K562 (cell line): ENCODE data around the gene CFAP92. TPM values are rescaled to one million over a fixed set of nuclear protein-coding genes. Genes with fewer than 3 reads are reported as not detected.

Experiments used
- C11orf30 ChIP-seq: fragments of 450-650 bp; IDR thresholded peaks from 2 replicates; pipeline ENCODE4 v1.6.1; 2016; ENCODE audit warnings: low read depth, mild to moderate bottlenecking
- CREB1 ChIP-seq, 2 experiments: sonication (generic) in 1 of 2; formaldehyde crosslinking in 1 of 2; IDR thresholded peaks; 2 replicates each; pipeline versions ENCODE4 v1.6.1 to v1.8.0; 2012 to 2022; ENCODE audit warnings: inconsistent platforms in 1 of 2, mild to moderate bottlenecking in 1 of 2, missing genetic modification reagents in 1 of 2, moderate library complexity in 1 of 2
- HINFP ChIP-seq: fragments of 450-650 bp; conservative IDR thresholded peaks from 2 replicates; pipeline ENCODE4 v1.6.1; 2016; ENCODE audit warnings: missing genetic modification characterization, low read depth, mild to moderate bottlenecking, control low read depth, missing compliant biosample characterization
- KLF10 ChIP-seq: fragments of 250-450 bp; sonication (Bioruptor Pico); IDR thresholded peaks from 2 replicates; pipeline ENCODE4 v1.6.1; 2021; ENCODE audit warnings: matching md5 sums
- SMARCB1 ChIP-seq: IDR thresholded peaks from 2 replicates; pipeline ENCODE4 v1.6.1; 2011; ENCODE audit warnings: improper control_type of control experiment, low read depth; ENCODE audit not compliant: insufficient read length
- ZNF217 ChIP-seq: sonication (generic); formaldehyde crosslinking; IDR thresholded peaks from 2 replicates; pipeline ENCODE4 v1.8.0; 2022; ENCODE audit warnings: mild to moderate bottlenecking, missing genetic modification reagents
- ZNF239 ChIP-seq: fragments of 250-450 bp; sonication (Bioruptor Pico); IDR thresholded peaks from 2 replicates; pipeline ENCODE4 v1.4.0; 2020; ENCODE audit warnings: mild to moderate bottlenecking
- polyA plus RNA-seq, 8 experiments: library from polyadenylated mRNA; depleted of rRNA in 4 of 8; stranded (reverse) in 5 of 8; unstranded in 3 of 8; fragments of >200 nt; fragmentation: Nextera tagmentation in 2 of 8; fragmentation: Illumina TruSeq in 1 of 8; extraction: Ambion mirVana in 2 of 8; extraction: Trizol in 1 of 8; gene quantifications; 2 replicates each; pipeline versions ENCODE4 v1.2.1 to v1.2.3, GENCODE V29; 2011 to 2014; ENCODE audit warnings: inconsistent platforms in 1 of 8, missing spikeins in 1 of 8
- total RNA-seq, 7 experiments: library from RNA; depleted of rRNA in 6 of 7; stranded (reverse); fragments of >200 nt in 6 of 7; fragmentation: Illumina TruSeq in 2 of 7; extraction: Trizol in 2 of 7; gene quantifications; 2 replicates each; pipeline versions ENCODE4 v1.2.1 to v1.2.3, GENCODE V29; 2011 to 2021; ENCODE audit warnings: low replicate concordance in 1 of 7
- TF ChIP-seq, protein P1 (sequence below): fragments of 250-450 bp; sonication (Bioruptor Pico); IDR thresholded peaks from 2 replicates; pipeline ENCODE4 v1.5.0; 2020; ENCODE audit warnings: mild to moderate bottlenecking, borderline replicate concordance

Gene CFAP92
- total and polyA plus RNA-seq, 9 of the 15 experiments (the other 6 are each of a cell fraction or from before 2014, with no cell fraction given) = 0.06 to 0.62 (median 0.36) TPM

DNA sequence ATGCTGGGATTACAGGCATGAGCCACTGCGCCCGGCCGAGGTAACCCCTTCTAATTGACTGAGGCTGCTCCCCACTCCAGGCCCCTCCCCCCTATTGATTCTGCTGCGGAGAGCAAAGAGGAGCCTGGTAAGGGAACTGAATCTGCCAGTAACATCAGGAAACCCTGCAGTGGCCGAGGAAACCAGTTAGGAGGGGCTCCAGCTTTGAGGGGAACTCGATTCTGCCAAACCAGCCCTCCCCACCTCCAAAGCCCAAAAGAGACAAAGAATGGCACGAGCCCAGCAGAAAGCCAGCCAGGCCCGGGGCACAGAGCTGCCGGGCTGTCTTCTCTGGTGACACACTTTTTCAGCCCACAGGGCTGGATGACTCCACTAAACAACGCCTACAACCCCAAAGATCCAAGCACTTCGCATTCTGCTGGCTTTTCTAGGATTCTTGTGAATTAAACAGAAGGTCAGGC, 129.5 kb downstream of the CFAP92 start (continued):
- TF ChIP-seq, protein P1, sequence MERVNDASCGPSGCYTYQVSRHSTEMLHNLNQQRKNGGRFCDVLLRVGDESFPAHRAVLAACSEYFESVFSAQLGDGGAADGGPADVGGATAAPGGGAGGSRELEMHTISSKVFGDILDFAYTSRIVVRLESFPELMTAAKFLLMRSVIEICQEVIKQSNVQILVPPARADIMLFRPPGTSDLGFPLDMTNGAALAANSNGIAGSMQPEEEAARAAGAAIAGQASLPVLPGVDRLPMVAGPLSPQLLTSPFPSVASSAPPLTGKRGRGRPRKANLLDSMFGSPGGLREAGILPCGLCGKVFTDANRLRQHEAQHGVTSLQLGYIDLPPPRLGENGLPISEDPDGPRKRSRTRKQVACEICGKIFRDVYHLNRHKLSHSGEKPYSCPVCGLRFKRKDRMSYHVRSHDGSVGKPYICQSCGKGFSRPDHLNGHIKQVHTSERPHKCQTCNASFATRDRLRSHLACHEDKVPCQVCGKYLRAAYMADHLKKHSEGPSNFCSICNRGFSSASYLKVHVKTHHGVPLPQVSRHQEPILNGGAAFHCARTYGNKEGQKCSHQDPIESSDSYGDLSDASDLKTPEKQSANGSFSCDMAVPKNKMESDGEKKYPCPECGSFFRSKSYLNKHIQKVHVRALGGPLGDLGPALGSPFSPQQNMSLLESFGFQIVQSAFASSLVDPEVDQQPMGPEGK (CRISPR knock-in tag) = no peak
- TF ChIP-seq ZNF239 (no peak), C11orf30 (no peak), HINFP (tag) (no peak), ZNF217 (CRISPR knock-in tag) (no peak), SMARCB1 (no peak), KLF10 (CRISPR knock-in tag) (no peak), CREB1 (IDR thresholded peaks at IDR 0.05) (no peak), CREB1 (CRISPR knock-in tag; IDR thresholded peaks at IDR 0.05) (no peak)
